Measurements from ENCODE around the gene TMEM139. TPM values are rescaled to one million over a fixed set of nuclear protein-coding genes. Genes with fewer than 3 reads are reported as not detected.

Gene TMEM139
- polyA plus RNA-seq, 2 donors: 0.41 to 2.2 TPM

DNA sequence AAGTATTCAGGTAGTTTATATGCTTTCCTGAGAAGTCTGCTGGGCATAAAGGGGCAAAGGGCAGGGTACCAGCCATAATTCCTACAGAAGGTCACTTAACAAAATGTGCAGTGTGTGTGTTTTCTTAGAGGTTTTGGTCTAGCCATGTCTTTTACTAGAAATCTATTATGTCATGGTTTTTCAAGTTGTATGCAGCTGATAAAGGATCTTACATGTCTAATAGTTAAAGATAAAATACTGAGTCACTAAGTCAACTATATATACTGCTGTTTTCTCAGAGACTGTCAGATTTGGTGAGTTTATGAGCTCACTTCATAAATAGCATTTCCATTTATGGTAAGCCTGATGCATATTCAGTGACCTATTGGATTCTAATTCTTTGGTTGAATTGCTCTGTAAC is 11.1 kb downstream of the TMEM139 start:
- no peaks in the 10 kb centered on the region for H3K9me3 ChIP-seq (ENCODE audit: control insufficient read depth in 2 of 2, insufficient read depth in 1 of 2, low read depth in 1 of 2, low read length in 1 of 2)
- H3K27me3 ChIP-seq (ENCODE audit: control insufficient read depth in 1 of 2, insufficient read depth in 2 of 2, low read length in 2 of 2): no peaks in the 10 kb centered on the region
- H3K27ac ChIP-seq (ENCODE audit: low read depth in 2 of 2, low read length in 1 of 2): no peak overlapping the region
- H3K4me3 ChIP-seq (ENCODE audit: low read depth in 1 of 2, low read length in 2 of 2): no peak overlapping the region
- H3K4me1 ChIP-seq (ENCODE audit: control insufficient read depth in 2 of 2, insufficient read depth in 2 of 2, low read length in 1 of 2): peaks cover 0 to 2% of the 10 kb centered on the region in 2 donors
- H3K36me3 ChIP-seq (ENCODE audit: control insufficient read depth in 2 of 2, insufficient read depth in 2 of 2, low read length in 1 of 2): peaks cover 25 to 34% of the 10 kb centered on the region in 2 donors

DNA sequence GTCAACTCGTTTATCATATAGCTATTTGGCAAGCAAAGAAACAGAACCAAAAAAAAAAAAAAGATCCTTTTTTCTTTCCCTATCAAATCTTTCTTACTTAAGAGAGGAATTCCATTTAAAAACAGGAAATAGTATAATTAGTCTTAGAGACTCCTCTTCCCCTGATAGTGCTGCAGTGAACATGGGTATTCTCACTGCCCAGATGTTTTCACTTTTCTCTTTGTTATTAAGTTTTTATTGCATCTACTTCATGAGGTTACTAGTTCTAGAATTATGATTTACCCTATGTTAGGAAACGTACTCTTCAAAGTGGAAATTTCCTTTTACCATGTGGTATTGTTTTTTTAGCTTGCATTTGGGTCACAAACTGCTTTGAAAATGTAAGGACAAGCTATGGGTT is 11.9 kb downstream of the TMEM139 start:
- peaks cover 25 to 34% of the 10 kb centered on the region in 2 donors for H3K36me3 ChIP-seq (ENCODE audit: control insufficient read depth in 2 of 2, insufficient read depth in 2 of 2, low read length in 1 of 2)

DNA sequence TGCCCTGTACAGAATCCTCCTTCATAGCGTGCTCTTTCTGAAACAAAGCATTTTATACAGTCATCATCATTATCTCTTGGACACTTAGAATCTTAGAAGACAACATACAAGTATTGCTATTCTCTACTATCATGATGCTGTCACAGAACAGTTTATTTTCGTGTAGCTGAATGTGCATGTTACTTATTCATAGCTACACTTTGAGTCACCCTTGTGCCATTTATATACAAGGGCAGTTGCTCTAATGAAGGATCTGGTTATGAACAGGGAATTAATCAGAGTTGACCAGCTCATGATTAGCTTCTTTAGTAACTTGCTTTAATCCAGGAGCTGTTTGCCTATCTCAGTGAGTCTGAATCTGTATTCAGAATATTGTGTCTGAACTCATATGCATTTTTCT is 14.6 kb downstream of the TMEM139 start:
- Histone ChIP-seq H3K36me3 (ENCODE audit: control insufficient read depth in 2 of 2, insufficient read depth in 2 of 2, low read length in 1 of 2) (peaks cover 18 to 25% of the 10 kb centered on the region in 2 donors), H3K9me3 (ENCODE audit: control insufficient read depth in 2 of 2, insufficient read depth in 1 of 2, low read depth in 1 of 2, low read length in 1 of 2) (no peaks in the 10 kb centered on the region), H3K27ac (ENCODE audit: low read depth in 2 of 2, low read length in 1 of 2) (no peak overlapping the region), H3K27me3 (ENCODE audit: control insufficient read depth in 1 of 2, insufficient read depth in 2 of 2, low read length in 2 of 2) (no peaks in the 10 kb centered on the region), H3K4me1 (ENCODE audit: control insufficient read depth in 2 of 2, insufficient read depth in 2 of 2, low read length in 1 of 2) (peaks cover 0 to 2% of the 10 kb centered on the region in 2 donors), H3K4me3 (ENCODE audit: low read depth in 1 of 2, low read length in 2 of 2) (no peak overlapping the region)
- WGBS, 2 donors: 84% methylated on average over 2 of the region's 2 CpGs

More for the DNA sequence above, 11.9 kb downstream of the TMEM139 start:
- peaks cover 0 to 2% of the 10 kb centered on the region in 2 donors for H3K4me1 ChIP-seq (ENCODE audit: control insufficient read depth in 2 of 2, insufficient read depth in 2 of 2, low read length in 1 of 2)
- H3K9me3 ChIP-seq (ENCODE audit: control insufficient read depth in 2 of 2, insufficient read depth in 1 of 2, low read depth in 1 of 2, low read length in 1 of 2): no peaks in the 10 kb centered on the region
- no peak overlapping the region for H3K27ac ChIP-seq (ENCODE audit: low read depth in 2 of 2, low read length in 1 of 2)
- H3K4me3 ChIP-seq (ENCODE audit: low read depth in 1 of 2, low read length in 2 of 2): no peak overlapping the region
- no peaks in the 10 kb centered on the region for H3K27me3 ChIP-seq (ENCODE audit: control insufficient read depth in 1 of 2, insufficient read depth in 2 of 2, low read length in 2 of 2)
- WGBS, 2 donors: 47 to 70% methylated on average over 2 of the region's 2 CpGs

DNA sequence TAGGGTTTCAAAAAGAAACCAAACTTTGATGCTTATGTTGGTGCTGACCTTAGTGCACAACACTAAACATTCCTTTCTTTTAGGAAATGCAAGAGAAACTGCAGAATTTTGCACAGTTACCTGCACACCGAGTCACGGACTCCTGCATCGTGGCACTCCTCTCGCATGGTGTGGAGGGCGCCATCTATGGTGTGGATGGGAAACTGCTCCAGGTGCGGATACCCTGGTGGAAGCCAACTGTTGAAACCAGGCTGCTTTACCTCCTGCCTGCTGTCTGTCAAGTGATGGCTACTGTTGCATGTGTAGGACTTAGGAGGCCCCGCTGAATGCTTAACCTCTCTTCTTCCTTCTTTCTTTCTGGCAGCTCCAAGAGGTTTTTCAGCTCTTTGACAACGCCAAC is 15.1 kb downstream of the TMEM139 start:
- 72 to 74% methylated on average over 8 of the region's 8 CpGs for WGBS, 2 donors
- Histone ChIP-seq H3K36me3 (ENCODE audit: control insufficient read depth in 2 of 2, insufficient read depth in 2 of 2, low read length in 1 of 2) (peaks cover 19 to 25% of the 10 kb centered on the region in 2 donors), H3K27me3 (ENCODE audit: control insufficient read depth in 1 of 2, insufficient read depth in 2 of 2, low read length in 2 of 2) (no peaks in the 10 kb centered on the region), H3K4me1 (ENCODE audit: control insufficient read depth in 2 of 2, insufficient read depth in 2 of 2, low read length in 1 of 2) (peaks cover 0 to 2% of the 10 kb centered on the region in 2 donors), H3K27ac (ENCODE audit: low read depth in 2 of 2, low read length in 1 of 2) (no peak overlapping the region), H3K4me3 (ENCODE audit: low read depth in 1 of 2, low read length in 2 of 2) (no peak overlapping the region), H3K9me3 (ENCODE audit: control insufficient read depth in 2 of 2, insufficient read depth in 1 of 2, low read depth in 1 of 2, low read length in 1 of 2) (no peaks in the 10 kb centered on the region)

DNA sequence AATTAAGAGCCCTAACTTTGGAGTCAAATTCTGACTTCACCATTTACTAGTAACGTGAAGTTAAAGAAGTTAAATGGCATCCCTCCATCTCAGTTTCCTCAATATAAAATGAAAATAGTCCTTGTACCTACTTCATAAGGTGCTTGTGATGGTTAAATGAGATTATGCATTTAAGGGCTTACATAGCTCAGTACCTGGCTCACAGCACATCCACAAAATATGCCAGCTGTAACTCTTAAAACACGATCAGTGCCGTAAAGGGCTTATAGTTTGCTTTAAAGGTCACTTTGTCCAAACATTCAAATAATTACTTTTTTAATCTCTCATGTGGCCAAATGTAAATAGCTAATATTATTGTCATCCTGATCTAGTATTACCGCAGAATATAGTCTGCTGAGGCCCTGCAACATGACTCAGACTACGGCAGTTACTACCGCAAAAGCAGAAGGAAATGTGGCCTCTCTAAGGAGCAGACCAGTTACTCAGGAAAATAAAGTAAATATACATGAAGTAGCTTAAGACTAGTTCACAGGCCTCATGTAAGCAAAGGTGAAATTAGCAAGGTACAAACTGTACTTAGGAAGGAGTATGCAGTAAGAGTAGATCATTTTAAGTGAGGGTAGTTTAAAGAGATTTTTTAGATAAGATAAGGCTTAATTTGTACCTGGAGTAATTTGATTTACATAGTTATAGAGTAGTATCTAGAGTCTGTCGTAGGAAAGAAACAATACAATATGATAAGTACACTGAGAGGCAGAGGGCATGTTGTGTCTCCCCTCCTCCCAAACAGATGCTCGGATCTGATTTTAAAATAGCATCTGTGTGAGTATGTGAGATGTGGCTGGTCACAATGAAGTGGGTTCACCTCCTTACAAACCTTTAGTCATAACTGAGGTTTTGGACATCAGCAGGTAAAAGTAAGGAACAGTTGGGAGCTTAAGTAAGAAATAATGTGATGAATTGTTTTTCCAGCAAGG is 16.5 kb downstream of the TMEM139 start:
- H3K4me3 ChIP-seq (ENCODE audit: low read depth in 1 of 2, low read length in 2 of 2): no peak overlapping the region
- no peaks in the 10 kb centered on the region for H3K9me3 ChIP-seq (ENCODE audit: control insufficient read depth in 2 of 2, insufficient read depth in 1 of 2, low read depth in 1 of 2, low read length in 1 of 2)
- H3K27ac ChIP-seq (ENCODE audit: low read depth in 2 of 2, low read length in 1 of 2): no peak overlapping the region
- H3K27me3 ChIP-seq (ENCODE audit: control insufficient read depth in 1 of 2, insufficient read depth in 2 of 2, low read length in 2 of 2): no peaks in the 10 kb centered on the region
- WGBS, 2 donors: 72 to 80% methylated on average over 8 of the region's 8 CpGs
- H3K36me3 ChIP-seq (ENCODE audit: control insufficient read depth in 2 of 2, insufficient read depth in 2 of 2, low read length in 1 of 2): peaks cover 20 to 24% of the 10 kb centered on the region in 2 donors
- peaks cover 0 to 2% of the 10 kb centered on the region in 2 donors for H3K4me1 ChIP-seq (ENCODE audit: control insufficient read depth in 2 of 2, insufficient read depth in 2 of 2, low read length in 1 of 2)

DNA sequence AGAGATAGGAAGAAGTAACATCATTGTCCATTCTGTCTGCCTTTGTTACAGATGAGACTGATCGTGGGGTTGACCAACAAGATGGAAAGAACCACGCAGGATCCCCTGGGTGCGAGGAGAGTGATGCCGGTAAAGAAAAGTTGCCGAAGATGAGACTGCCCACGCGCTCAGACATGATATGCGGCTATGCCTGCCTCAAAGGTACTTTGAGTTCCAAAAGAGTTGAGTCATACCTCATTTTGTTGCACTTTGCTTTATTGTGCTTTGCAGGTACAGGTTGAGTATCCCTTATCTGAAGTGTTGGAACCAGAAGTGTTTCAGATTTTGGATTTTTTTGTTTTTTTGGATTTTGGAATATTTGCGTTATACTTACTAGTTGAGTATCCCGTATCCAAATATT is 19.0 kb downstream of the TMEM139 start:
- Histone ChIP-seq H3K4me3 (ENCODE audit: low read depth in 1 of 2, low read length in 2 of 2) (no peak overlapping the region), H3K27me3 (ENCODE audit: control insufficient read depth in 1 of 2, insufficient read depth in 2 of 2, low read length in 2 of 2) (no peaks in the 10 kb centered on the region), H3K36me3 (ENCODE audit: control insufficient read depth in 2 of 2, insufficient read depth in 2 of 2, low read length in 1 of 2) (peaks cover 19 to 27% of the 10 kb centered on the region in 2 donors), H3K27ac (ENCODE audit: low read depth in 2 of 2, low read length in 1 of 2) (no peak overlapping the region), H3K4me1 (ENCODE audit: control insufficient read depth in 2 of 2, insufficient read depth in 2 of 2, low read length in 1 of 2) (peaks cover 0 to 2% of the 10 kb centered on the region in 2 donors), H3K9me3 (ENCODE audit: control insufficient read depth in 2 of 2, insufficient read depth in 1 of 2, low read depth in 1 of 2, low read length in 1 of 2) (no peaks in the 10 kb centered on the region)
- WGBS, 2 donors: 72 to 85% methylated on average over 10 of the region's 10 CpGs

DNA sequence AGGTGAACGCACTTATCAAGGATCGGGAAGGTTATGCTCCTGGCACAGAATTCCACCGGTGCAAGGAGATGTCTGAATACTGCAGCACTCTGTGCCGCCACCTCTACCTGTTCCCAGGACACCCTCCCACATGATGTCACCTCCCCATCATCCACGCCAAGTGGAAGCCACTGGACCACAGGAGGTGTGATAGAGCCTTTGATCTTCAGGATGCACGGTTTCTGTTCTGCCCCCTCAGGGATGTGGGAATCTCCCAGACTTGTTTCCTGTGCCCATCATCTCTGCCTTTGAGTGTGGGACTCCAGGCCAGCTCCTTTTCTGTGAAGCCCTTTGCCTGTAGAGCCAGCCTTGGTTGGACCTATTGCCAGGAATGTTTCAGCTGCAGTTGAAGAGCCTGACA is 20.2 kb downstream of the TMEM139 start:
- WGBS, 2 donors: 89% methylated on average over 6 of the region's 6 CpGs
- peaks cover 0 to 2% of the 10 kb centered on the region in 2 donors for H3K4me1 ChIP-seq (ENCODE audit: control insufficient read depth in 2 of 2, insufficient read depth in 2 of 2, low read length in 1 of 2)
- no peaks in the 10 kb centered on the region for H3K27me3 ChIP-seq (ENCODE audit: control insufficient read depth in 1 of 2, insufficient read depth in 2 of 2, low read length in 2 of 2)
- peaks cover 16 to 24% of the 10 kb centered on the region in 2 donors for H3K36me3 ChIP-seq (ENCODE audit: control insufficient read depth in 2 of 2, insufficient read depth in 2 of 2, low read length in 1 of 2)
- no peak overlapping the region for H3K27ac ChIP-seq (ENCODE audit: low read depth in 2 of 2, low read length in 1 of 2)
- H3K4me3 ChIP-seq (ENCODE audit: low read depth in 1 of 2, low read length in 2 of 2): no peak overlapping the region
- H3K9me3 ChIP-seq (ENCODE audit: control insufficient read depth in 2 of 2, insufficient read depth in 1 of 2, low read depth in 1 of 2, low read length in 1 of 2): no peaks in the 10 kb centered on the region

DNA sequence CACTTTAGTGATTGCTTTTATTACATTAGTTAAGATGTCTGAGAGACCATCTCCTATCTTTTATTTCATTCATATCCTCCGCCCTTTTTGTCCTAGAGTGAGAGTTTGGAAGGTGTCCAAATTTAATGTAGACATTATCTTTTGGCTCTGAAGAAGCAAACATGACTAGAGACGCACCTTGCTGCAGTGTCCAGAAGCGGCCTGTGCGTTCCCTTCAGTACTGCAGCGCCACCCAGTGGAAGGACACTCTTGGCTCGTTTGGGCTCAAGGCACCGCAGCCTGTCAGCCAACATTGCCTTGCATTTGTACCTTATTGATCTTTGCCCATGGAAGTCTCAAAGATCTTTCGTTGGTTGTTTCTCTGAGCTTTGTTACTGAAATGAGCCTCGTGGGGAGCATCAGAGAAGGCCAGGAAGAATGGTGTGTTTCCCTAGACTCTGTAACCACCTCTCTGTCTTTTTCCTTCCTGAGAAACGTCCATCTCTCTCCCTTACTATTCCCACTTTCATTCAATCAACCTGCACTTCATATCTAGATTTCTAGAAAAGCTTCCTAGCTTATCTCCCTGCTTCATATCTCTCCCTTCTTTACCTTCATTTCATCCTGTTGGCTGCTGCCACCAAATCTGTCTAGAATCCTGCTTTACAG is 20.8 kb downstream of the TMEM139 start:
- WGBS, 2 donors: 56 to 67% methylated on average over 10 of the region's 10 CpGs
- no peaks in the 10 kb centered on the region for H3K27me3 ChIP-seq (ENCODE audit: control insufficient read depth in 1 of 2, insufficient read depth in 2 of 2, low read length in 2 of 2)
- H3K27ac ChIP-seq (ENCODE audit: low read depth in 2 of 2, low read length in 1 of 2): no peak overlapping the region
- no peaks in the 10 kb centered on the region for H3K9me3 ChIP-seq (ENCODE audit: control insufficient read depth in 2 of 2, insufficient read depth in 1 of 2, low read depth in 1 of 2, low read length in 1 of 2)
- no peak overlapping the region for H3K4me3 ChIP-seq (ENCODE audit: low read depth in 1 of 2, low read length in 2 of 2)
- peaks cover 12 to 19% of the 10 kb centered on the region in 2 donors for H3K36me3 ChIP-seq (ENCODE audit: control insufficient read depth in 2 of 2, insufficient read depth in 2 of 2, low read length in 1 of 2)
- H3K4me1 ChIP-seq (ENCODE audit: control insufficient read depth in 2 of 2, insufficient read depth in 2 of 2, low read length in 1 of 2): peaks cover 0 to 2% of the 10 kb centered on the region in 2 donors

DNA sequence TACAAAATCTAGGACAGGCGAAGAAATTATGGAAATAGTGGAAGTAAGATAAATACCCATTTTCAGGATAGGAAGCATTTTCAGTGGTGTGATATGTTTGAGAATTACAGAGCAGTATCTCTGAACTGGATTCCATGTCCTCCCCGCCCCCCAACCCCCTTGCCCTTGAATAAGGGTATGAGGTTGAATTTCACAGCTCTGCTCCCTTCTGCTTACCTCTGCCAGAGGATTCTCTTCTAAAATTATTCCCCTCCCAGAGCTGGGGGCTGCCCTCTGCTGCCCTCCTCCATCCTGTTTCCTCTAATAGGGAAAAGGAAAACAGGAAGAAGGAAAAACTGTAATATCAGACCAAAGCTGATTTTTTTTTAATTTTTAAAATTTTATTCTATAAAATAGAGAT is 23.9 kb downstream of the TMEM139 start:
- H3K4me1 ChIP-seq (ENCODE audit: control insufficient read depth in 2 of 2, insufficient read depth in 2 of 2, low read length in 1 of 2): peaks cover 0 to 2% of the 10 kb centered on the region in 2 donors
- no peaks in the 10 kb centered on the region for H3K27me3 ChIP-seq (ENCODE audit: control insufficient read depth in 1 of 2, insufficient read depth in 2 of 2, low read length in 2 of 2)
- no peak overlapping the region for H3K27ac ChIP-seq (ENCODE audit: low read depth in 2 of 2, low read length in 1 of 2)
- H3K4me3 ChIP-seq (ENCODE audit: low read depth in 1 of 2, low read length in 2 of 2): no peak overlapping the region
- WGBS, 2 donors: 98 to 100% methylated on average over 2 of the region's 2 CpGs
- H3K36me3 ChIP-seq (ENCODE audit: control insufficient read depth in 2 of 2, insufficient read depth in 2 of 2, low read length in 1 of 2): peaks cover 12 to 18% of the 10 kb centered on the region in 2 donors
- H3K9me3 ChIP-seq (ENCODE audit: control insufficient read depth in 2 of 2, insufficient read depth in 1 of 2, low read depth in 1 of 2, low read length in 1 of 2): no peaks in the 10 kb centered on the region
